ENCODE data around the gene PRKCB. TPM values are rescaled to one million over a fixed set of nuclear protein-coding genes. Genes with fewer than 3 reads are reported as not detected.
"Not testable (repeated sequence)": the region's sequence is repeated elsewhere in the genome, so short reads cannot be mapped to it uniquely, and the experiment has no call there.

Gene PRKCB
- total RNA-seq, 3 donors from 2014 or later = 1.3 to 5.3 (median 4.7) TPM

- Histone ChIP-seq H3K9me3 (no peaks in the 10 kb centered on the region), H3K36me3 (no peaks in the 10 kb centered on the region), H3K4me3 (no peak overlapping the region), H3K4me1 (no peaks in the 10 kb centered on the region), H3K27ac (no peak overlapping the region), H3K27me3 (no peaks in the 10 kb centered on the region)
- TF ChIP-seq POLR2A (IDR thresholded peaks at IDR 0.05) (no peak), CTCF (IDR thresholded peaks at IDR 0.05) (no peak), POLR2AphosphoS5 (IDR thresholded peaks at IDR 0.05) (no peak)
- no peak for DNase-seq (ENCODE audit: low spot score in 2 of 2)
- intact Hi-C loops (cut with DNase I; ENCODE audit: low total_unique reads) = loop anchor here (1.0 kb wide), 1 partner anchor 18 kb away; no protein-coding TSS in a partner anchor
Measured at GRCh38 chr16:24151482-24151939, 315.7 kb downstream of the PRKCB start.

GRCh38 chr16:24152048-24152447 is 316.3 kb downstream of the PRKCB start:
- H3K9me3 ChIP-seq; DNase-seq (ENCODE audit: low spot score in 2 of 2); H3K27me3 ChIP-seq; intact Hi-C loops (cut with DNase I; ENCODE audit: low total_unique reads); H3K4me1 ChIP-seq; H3K27ac ChIP-seq; H3K36me3 ChIP-seq; H3K4me3 ChIP-seq: not testable (repeated sequence)

- Histone ChIP-seq H3K27me3 (no peaks in the 10 kb centered on the region), H3K4me1 (no peaks in the 10 kb centered on the region), H3K4me3 (no peak overlapping the region), H3K9me3 (no peaks in the 10 kb centered on the region), H3K27ac (no peak overlapping the region), H3K36me3 (no peaks in the 10 kb centered on the region)
- TF ChIP-seq CTCF (IDR thresholded peaks at IDR 0.05) (no peak), POLR2A (IDR thresholded peaks at IDR 0.05) (no peak), POLR2AphosphoS5 (IDR thresholded peaks at IDR 0.05) (no peak)
- intact Hi-C loops (cut with DNase I; ENCODE audit: low total_unique reads) = no loop called here
- DNase-seq (ENCODE audit: low spot score in 2 of 2) = no peak
Measured at GRCh38 chr16:24152826-24153225, 317.0 kb downstream of the PRKCB start.

- TF ChIP-seq CTCF (IDR thresholded peaks at IDR 0.05) = no peak
- DNase-seq (ENCODE audit: low spot score in 2 of 2) = no peak
Measured at GRCh38 chr16:24156777-24157176, 321.0 kb downstream of the PRKCB start.

GRCh38 chr16:24163935-24164334 is 328.2 kb downstream of the PRKCB start:
- no peak for TF ChIP-seq POLR2AphosphoS5 (IDR thresholded peaks at IDR 0.05)
- no peak for TF ChIP-seq POLR2A (IDR thresholded peaks at IDR 0.05)
- TF ChIP-seq CTCF (IDR thresholded peaks at IDR 0.05) = no peak
- Histone ChIP-seq H3K9me3 (no peaks in the 10 kb centered on the region), H3K36me3 (no peaks in the 10 kb centered on the region), H3K4me3 (no peak overlapping the region), H3K4me1 (no peaks in the 10 kb centered on the region), H3K27me3 (no peaks in the 10 kb centered on the region), H3K27ac (no peak overlapping the region)
- DNase-seq (ENCODE audit: low spot score in 2 of 2) = no peak
- intact Hi-C loops (cut with DNase I; ENCODE audit: low total_unique reads) = no loop called here

More at GRCh38 chr16:24156777-24157176, 321.0 kb downstream of the PRKCB start:
- H3K4me3 ChIP-seq = no peak overlapping the region
- H3K9me3 ChIP-seq = no peaks in the 10 kb centered on the region
- H3K36me3 ChIP-seq = no peaks in the 10 kb centered on the region
- H3K4me1 ChIP-seq = no peaks in the 10 kb centered on the region
- intact Hi-C loops (cut with DNase I; ENCODE audit: low total_unique reads) = no loop called here
- no peak overlapping the region for H3K27ac ChIP-seq
- H3K27me3 ChIP-seq = no peaks in the 10 kb centered on the region

- H3K9me3 ChIP-seq = no peaks in the 10 kb centered on the region
- H3K27ac ChIP-seq = no peak overlapping the region
- TF ChIP-seq CTCF (IDR thresholded peaks at IDR 0.05) (no peak), POLR2A (IDR thresholded peaks at IDR 0.05) (no peak), POLR2AphosphoS5 (IDR thresholded peaks at IDR 0.05) (no peak)
- H3K36me3 ChIP-seq = no peaks in the 10 kb centered on the region
- DNase-seq (ENCODE audit: low spot score in 2 of 2) = no peak
- H3K4me3 ChIP-seq = no peak overlapping the region
- no peaks in the 10 kb centered on the region for H3K4me1 ChIP-seq
- intact Hi-C loops (cut with DNase I; ENCODE audit: low total_unique reads) = no loop called here
- H3K27me3 ChIP-seq = no peaks in the 10 kb centered on the region
Measured at GRCh38 chr16:24164416-24164815, 328.6 kb downstream of the PRKCB start.
